Kidney glomerular epithelial cell (primary cell): Measurements from ENCODE around the gene CCNL1.
"Not testable (repeated sequence)": the region's sequence is repeated elsewhere in the genome, so short reads cannot be mapped to it uniquely, and the experiment has no call there.

Source experiments
- DNase-seq: peaks from one replicate; lab custom pipeline; 2025; lab: John Stamatoyannopoulos, UW

Gene CCNL1

GRCh38 chr3:157159762-157160657, at the start of gene CCNL1:
Gene CCNL1, minus strand, starts transcription at chr3:157160147. Its CDS starts 53 bp downstream, at chr3:157160094.
- DNase-seq = peak; percentile 84

GRCh38 chr3:157204880-157205279, 44.9 kb upstream of the CCNL1 start:
- DNase-seq = no peak

GRCh38 chr3:157204431-157204830, 44.5 kb upstream of the CCNL1 start:
- peak; percentile 31 for DNase-seq

DNA sequence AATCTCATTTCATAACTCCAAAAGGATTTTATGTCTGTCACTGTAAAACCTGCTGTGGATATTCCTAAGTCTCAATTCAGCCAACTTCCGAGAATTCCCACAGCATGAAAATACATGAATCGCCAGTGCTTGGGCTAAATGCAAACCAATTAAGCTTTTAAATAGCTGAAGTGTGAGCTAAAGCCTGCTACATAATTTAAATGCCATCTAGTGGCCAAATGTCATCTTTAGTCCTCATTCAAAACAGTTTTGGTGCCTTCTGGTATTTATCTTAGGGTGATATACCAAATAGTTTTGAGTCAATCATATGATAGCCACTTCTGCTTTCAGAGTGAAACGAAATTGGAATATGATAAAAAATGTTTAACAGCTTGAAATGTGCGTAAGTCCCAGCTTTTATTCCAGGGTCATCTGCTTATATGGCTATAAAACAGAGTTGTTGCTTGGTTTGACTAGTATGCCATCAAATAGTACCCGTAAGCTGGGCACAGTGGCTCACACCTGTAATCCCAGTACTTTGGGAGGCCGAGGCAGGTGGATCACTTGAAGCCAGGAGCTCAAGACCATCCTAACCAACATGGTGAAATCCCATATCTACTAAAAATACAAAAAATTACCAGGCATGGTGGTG, 41.8 kb upstream of the CCNL1 start:
- DNase-seq = peak; percentile 15

DNA sequence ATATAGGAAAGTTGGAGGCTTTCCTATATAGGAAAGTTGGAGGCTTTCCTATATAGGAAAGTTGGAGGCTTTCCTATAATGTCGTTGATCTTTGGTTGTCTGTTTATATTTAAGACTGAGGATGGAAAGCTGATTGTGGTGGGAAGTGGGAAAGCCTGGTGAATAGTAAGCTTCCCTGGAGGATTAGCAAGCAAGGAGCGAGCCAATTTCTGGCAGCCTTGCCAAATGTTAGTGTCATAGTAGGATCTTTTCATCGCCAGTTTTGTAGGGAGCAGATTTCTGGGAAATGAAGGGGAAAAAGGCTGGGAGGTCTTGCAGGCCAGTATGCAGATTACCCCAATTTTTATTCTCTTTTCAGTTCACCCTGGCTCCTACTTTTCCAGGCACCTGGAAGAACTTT, 39.9 kb upstream of the CCNL1 start:
- no peak for DNase-seq

DNA sequence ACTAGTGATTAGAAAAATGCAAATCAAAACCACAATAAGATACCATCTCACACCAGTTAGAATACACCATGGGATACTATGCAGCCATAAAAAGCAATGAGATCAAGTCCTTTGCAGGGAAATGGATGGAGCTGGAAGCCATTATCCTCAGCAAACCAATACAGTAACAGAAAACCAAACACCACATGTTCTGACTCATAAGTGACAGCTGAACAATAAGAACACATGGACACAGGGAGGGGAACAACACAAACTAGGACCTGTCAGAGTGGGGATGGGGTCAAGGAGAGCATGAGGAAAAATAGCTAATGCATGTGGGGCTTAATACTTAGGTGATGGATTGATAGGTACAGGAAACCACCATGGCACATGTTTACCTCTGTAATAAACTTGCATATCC, 36.0 kb upstream of the CCNL1 start:
- no peak for DNase-seq

GRCh38 chr3:157191149-157191548, 31.2 kb upstream of the CCNL1 start:
- not testable (repeated sequence) for DNase-seq

- no peak for DNase-seq
Measured at GRCh38 chr3:157190380-157190872, 30.5 kb upstream of the CCNL1 start.

DNA sequence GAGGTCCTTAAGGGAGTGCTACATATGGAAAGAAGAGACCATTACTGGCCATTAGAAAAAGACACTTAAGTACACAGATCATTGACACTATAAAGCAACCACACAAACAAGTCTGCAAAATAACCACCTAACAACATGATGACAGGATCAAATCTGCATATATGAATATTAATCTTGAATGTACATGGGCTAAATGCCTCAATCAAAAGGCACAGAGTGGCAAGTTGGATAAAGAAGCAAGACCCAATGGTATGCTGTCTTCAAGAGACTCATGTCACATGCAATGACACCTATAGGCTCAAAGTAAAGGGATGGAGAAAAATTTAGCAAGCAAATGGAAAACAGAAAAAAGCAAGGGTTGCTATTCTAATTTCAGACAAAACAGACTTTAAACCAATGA, 28.4 kb upstream of the CCNL1 start:
- no peak for DNase-seq

- DNase-seq = no peak
Measured at GRCh38 chr3:157182879-157183278, 22.9 kb upstream of the CCNL1 start.

DNA sequence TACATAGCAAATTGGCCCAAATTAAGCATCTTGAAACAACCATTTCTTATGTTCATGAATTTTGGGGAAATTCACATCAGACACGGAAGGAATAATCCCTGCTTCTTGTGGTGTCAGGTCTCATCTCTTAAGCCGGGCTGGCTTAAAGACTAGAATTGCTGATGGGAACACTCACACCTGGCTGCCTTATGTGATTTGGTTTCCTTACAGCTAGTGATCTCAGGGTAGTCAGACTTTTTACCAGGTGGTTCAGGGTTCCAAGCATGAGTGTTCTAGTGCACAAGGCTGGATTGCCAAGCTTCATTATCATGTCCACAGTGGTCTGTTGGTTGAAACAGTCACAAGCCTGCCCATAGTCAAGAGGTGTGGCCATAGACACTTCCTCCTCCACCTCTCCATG, 20.3 kb upstream of the CCNL1 start:
- DNase-seq = no peak

DNA sequence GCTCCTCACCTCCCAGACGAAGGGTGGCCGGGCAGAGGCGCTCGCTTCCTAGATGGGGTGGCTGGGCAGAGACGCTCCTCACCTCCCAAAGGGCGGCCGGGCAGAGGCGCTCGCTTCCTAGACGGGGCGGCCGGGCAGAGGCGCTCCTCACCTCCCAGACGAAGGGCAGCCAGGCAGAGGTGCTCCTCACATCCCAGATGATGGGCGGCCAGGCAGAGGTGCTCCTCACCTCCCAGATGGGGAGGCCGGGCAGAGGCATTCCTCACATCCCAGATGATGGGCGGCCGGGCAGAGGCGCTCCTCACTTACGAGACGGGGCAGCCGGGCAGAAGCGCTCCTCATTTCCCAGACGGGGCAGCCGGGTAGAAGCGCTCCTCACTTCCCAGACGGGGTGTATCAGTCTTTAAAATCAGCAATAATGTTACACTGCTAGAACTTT, 19.4 kb upstream of the CCNL1 start:
- no peak for DNase-seq

DNA sequence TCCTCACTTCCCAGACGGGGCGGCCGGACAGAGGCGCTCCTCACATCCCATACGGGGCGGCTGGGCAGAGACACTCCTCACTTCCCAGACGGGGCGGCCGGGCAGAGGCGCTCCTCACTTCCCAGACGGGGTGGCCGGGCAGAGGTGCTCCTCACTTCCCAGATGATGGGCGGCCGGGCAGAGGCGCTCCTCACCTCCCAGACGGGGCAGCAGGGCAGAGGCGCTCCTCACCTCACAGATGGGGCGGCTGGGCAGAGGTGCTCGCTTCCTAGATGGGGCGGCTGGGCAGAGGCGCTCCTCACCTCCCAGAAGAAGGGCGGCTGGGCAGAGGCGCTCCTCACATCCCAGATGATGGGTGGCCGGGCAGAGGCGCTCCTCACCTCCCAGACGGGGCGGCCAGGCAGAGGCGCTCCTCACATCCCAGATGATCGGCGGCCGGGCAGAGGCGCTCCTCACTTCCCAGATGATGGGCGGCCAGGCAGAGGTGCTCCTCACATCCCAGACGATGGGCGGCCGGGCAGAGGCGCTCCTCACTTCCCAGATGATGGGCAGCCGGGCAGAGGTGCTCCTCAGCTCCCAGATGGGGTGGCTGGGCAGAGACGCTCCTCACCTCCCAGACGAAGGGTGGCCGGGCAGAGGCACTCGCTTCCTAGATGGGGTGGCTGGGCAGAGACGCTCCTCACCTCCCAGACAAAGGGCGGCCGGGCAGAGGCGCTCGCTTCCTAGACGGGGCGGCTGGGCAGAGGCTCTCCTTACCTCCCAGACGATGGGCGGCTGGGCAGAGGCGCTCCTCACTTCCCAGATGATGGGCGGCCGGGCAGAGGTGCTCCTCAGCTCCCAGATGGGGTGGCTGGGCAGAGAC, 18.8 kb upstream of the CCNL1 start:
- not testable (repeated sequence) for DNase-seq

GRCh38 chr3:157177801-157178453, 18.0 kb upstream of the CCNL1 start:
- not testable (repeated sequence) for DNase-seq

DNA sequence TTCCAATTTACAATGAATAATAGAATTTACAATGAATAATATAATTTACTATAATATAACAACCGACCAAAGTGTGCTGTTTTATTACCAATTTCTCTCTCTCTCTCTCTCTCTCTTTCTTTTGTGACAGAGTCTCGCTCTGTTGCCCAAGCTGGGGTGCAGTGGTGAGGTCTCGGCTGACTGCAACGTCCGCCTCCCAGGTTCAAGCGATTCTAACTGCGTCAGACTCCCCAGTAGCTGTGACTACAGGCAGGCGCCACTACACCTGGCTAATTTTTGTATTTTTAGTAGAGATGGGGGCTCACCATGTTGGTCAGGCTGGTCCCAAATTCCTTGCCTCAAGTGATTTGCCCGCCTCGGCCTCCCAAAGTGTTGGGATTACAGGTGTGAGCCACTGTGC, 17.0 kb upstream of the CCNL1 start:
- no peak for DNase-seq

- peak; percentile 71 for DNase-seq
Measured at GRCh38 chr3:157175691-157176507, 16.0 kb upstream of the CCNL1 start.

- DNase-seq = peak; percentile 99
Measured at GRCh38 chr3:157174649-157175498, 14.9 kb upstream of the CCNL1 start.

- peak; percentile 60 for DNase-seq
Measured at GRCh38 chr3:157174290-157174648, 14.3 kb upstream of the CCNL1 start.

DNA sequence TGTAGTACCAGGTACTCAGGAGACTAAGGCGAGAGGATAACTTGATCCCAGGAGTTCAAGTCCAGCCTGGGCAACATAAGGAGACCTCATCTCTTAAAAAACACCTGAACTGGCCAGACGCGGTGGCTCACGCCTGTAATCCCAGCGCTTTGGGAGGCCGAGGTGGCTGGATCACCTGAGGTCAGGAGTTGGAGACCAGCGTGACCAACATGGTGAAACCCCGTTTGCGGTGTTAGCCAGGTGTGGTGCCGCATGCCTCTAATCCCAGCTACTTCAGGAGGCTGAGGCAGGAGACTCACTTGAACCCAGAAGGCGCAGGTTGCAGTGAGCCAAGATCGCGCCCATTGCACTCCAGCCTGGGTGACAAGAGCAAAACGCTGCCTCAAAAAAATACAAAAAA, 13.4 kb upstream of the CCNL1 start:
- DNase-seq = not testable (repeated sequence)

GRCh38 chr3:157172746-157173145, 12.8 kb upstream of the CCNL1 start:
- no peak for DNase-seq
